ENCODE results near the gene MRPL24.

The MRPL24 gene

GRCh38 chr1:156742801-156743200 lies 1.9 kb upstream of the MRPL24 start:
- no peak for DNase-seq

- no peak for DNase-seq
These were observed 1.1 kb upstream of the MRPL24 start for GRCh38 chr1:156742017-156742416.

GRCh38 chr1:156741481-156741983 lies 644 bp upstream of the MRPL24 start:
- no peak for DNase-seq

- DNase-seq = no peak
These were observed 599 bp downstream of the MRPL24 start for GRCh38 chr1:156740237-156740740.

- no peak for DNase-seq
These were observed 2.0 kb downstream of the MRPL24 start for GRCh38 chr1:156738916-156739315.

GRCh38 chr1:156738407-156738806 lies 2.5 kb downstream of the MRPL24 start:
- DNase-seq = no peak

- DNase-seq = no peak
These were observed 6.8 kb downstream of the MRPL24 start for GRCh38 chr1:156733989-156734584.

- peak; percentile 79 for DNase-seq
These were observed 12.1 kb downstream of the MRPL24 start, which contains the start of gene ISG20L2 for GRCh38 chr1:156728599-156729462. ISG20L2 (minus strand) TSS chr1:156728766; CDS start chr1:156727652, 1,114 bp downstream.

GRCh38 chr1:156727926-156728598 lies 12.8 kb downstream of the MRPL24 start, which contains the start of gene METTL25B:
METTL25B (plus strand) TSS chr1:156728469; CDS start chr1:156729105, 636 bp downstream.
- DNase-seq = no peak

- DNase-seq = no peak
These were observed 13.4 kb downstream of the MRPL24 start for GRCh38 chr1:156727492-156727891.

- no peak for DNase-seq
These were observed 14.2 kb downstream of the MRPL24 start for GRCh38 chr1:156726549-156727226.

GRCh38 chr1:156725683-156726280 lies 15.1 kb downstream of the MRPL24 start:
- DNase-seq = no peak

GRCh38 chr1:156721535-156721934 lies 19.4 kb downstream of the MRPL24 start:
- DNase-seq = no peak

- no peak for DNase-seq
These were observed 19.8 kb downstream of the MRPL24 start for GRCh38 chr1:156721131-156721530.

GRCh38 chr1:156717351-156717750 lies 23.5 kb downstream of the MRPL24 start:
- no peak for DNase-seq

- DNase-seq = no peak
These were observed 26.1 kb downstream of the MRPL24 start for GRCh38 chr1:156714830-156715229.

- DNase-seq = no peak
These were observed 28.3 kb downstream of the MRPL24 start for GRCh38 chr1:156712626-156713025.

GRCh38 chr1:156711011-156711817 lies 29.7 kb downstream of the MRPL24 start:
- DNase-seq = no peak

- DNase-seq = no peak
These were observed 31.0 kb downstream of the MRPL24 start for GRCh38 chr1:156709757-156710489.

- DNase-seq = no peak
These were observed 31.9 kb downstream of the MRPL24 start for GRCh38 chr1:156709031-156709430.
